ENCODE results near the gene MOCS1.
A peak's percentile ranks its signal among the peaks of the same experiment; 100 is the strongest.

The MOCS1 gene

GRCh38 chr6:39902786-39903465 lies 31.3 kb downstream of the MOCS1 start:
- DNase-seq (ENCODE audit: low read depth in 2 of 2) = no peak

GRCh38 chr6:39902136-39902535 lies 32.1 kb downstream of the MOCS1 start:
- no peak for DNase-seq (ENCODE audit: low read depth in 2 of 2)

- DNase-seq (ENCODE audit: low read depth in 2 of 2) = no peak
Measured at GRCh38 chr6:39901670-39902069, 32.6 kb downstream of the MOCS1 start.

- no peak for DNase-seq (ENCODE audit: low read depth in 2 of 2)
Measured at GRCh38 chr6:39901116-39901655, 33.1 kb downstream of the MOCS1 start.

GRCh38 chr6:39899554-39900295 lies 34.5 kb downstream of the MOCS1 start:
- DNase-seq (ENCODE audit: low read depth in 2 of 2) = no peak

GRCh38 chr6:39898625-39899024 lies 35.6 kb downstream of the MOCS1 start:
- no peak for DNase-seq (ENCODE audit: low read depth in 2 of 2)

GRCh38 chr6:39897698-39898097 lies 36.6 kb downstream of the MOCS1 start:
- no peak for DNase-seq (ENCODE audit: low read depth in 2 of 2)

GRCh38 chr6:39896701-39897100 lies 37.6 kb downstream of the MOCS1 start:
- no peak for DNase-seq (ENCODE audit: low read depth in 2 of 2)

GRCh38 chr6:39893286-39893685 lies 41.0 kb downstream of the MOCS1 start:
- no peak for DNase-seq (ENCODE audit: low read depth in 2 of 2)

- peak; percentile 4 to 10 for DNase-seq (ENCODE audit: low read depth in 2 of 2)
Measured at GRCh38 chr6:39892490-39893129, 41.7 kb downstream of the MOCS1 start.

GRCh38 chr6:39891976-39892375 lies 42.3 kb downstream of the MOCS1 start:
- no peak for DNase-seq (ENCODE audit: low read depth in 2 of 2)

GRCh38 chr6:39891353-39891752 lies 42.9 kb downstream of the MOCS1 start:
- DNase-seq (ENCODE audit: low read depth in 2 of 2) = no peak

GRCh38 chr6:39889229-39889628 lies 45.0 kb downstream of the MOCS1 start:
- DNase-seq (ENCODE audit: low read depth in 2 of 2) = no peak

GRCh38 chr6:39887692-39888450 lies 46.4 kb downstream of the MOCS1 start:
- DNase-seq (ENCODE audit: low read depth in 2 of 2) = no peak

- no peak for DNase-seq (ENCODE audit: low read depth in 2 of 2)
Measured at GRCh38 chr6:39886871-39887270, 47.4 kb downstream of the MOCS1 start.

- no peak for DNase-seq (ENCODE audit: low read depth in 2 of 2)
Measured at GRCh38 chr6:39885691-39886090, 48.6 kb downstream of the MOCS1 start.

GRCh38 chr6:39884696-39885095 lies 49.6 kb downstream of the MOCS1 start:
- DNase-seq (ENCODE audit: low read depth in 2 of 2) = no peak

- no peak for DNase-seq (ENCODE audit: low read depth in 2 of 2)
Measured at GRCh38 chr6:39882531-39882899, 51.7 kb downstream of the MOCS1 start.

- no peak for DNase-seq (ENCODE audit: low read depth in 2 of 2)
Measured at GRCh38 chr6:39881851-39882530, 52.3 kb downstream of the MOCS1 start.

- DNase-seq (ENCODE audit: low read depth in 2 of 2) = no peak
Measured at GRCh38 chr6:39880594-39880993, 53.7 kb downstream of the MOCS1 start.

GRCh38 chr6:39879535-39879934 lies 54.7 kb downstream of the MOCS1 start:
- DNase-seq (ENCODE audit: low read depth in 2 of 2) = no peak
